SH-SY5Y (cell line): ENCODE data around the gene MSH4.

ENCODE experiments used
- GATA2 ChIP-seq: IDR thresholded peaks from 2 replicates; pipeline ENCODE4 v1.6.1; 2011; ENCODE audit warnings: mild to moderate bottlenecking, low read depth, low read length
- GATA3 ChIP-seq: IDR thresholded peaks from 2 replicates; pipeline ENCODE4 v1.6.1; 2011; ENCODE audit warnings: low read depth, mild to moderate bottlenecking, low read length, moderate library complexity

- TF ChIP-seq GATA2 = no peak
- no peak for TF ChIP-seq GATA3
Measured at GRCh38 chr1:75950176-75950575, 153.5 kb downstream of the MSH4 start.
